HG03175 (cell line): Measurements from ENCODE around the gene EID3.
"Not testable (repeated sequence)": the region's sequence is repeated elsewhere in the genome, so short reads cannot be mapped to it uniquely, and the experiment has no call there.

Experiments
- ATAC-seq: cut with Tn5 transposase; IDR thresholded peaks from one replicate; pipeline ENCODE4 v1.9.1; 2021; ENCODE audit warnings: mild to moderate bottlenecking, moderate library complexity; ENCODE audit not compliant: unreplicated experiment

Gene EID3

GRCh38 chr12:104288635-104289274 lies 14.8 kb upstream of the EID3 start:
- peak; percentile 53 for ATAC-seq

- no peak for ATAC-seq
Measured at GRCh38 chr12:104290320-104290719, 13.2 kb upstream of the EID3 start.

- ATAC-seq = no peak
Measured at GRCh38 chr12:104290855-104291254, 12.7 kb upstream of the EID3 start.

GRCh38 chr12:104291867-104292524 lies 11.5 kb upstream of the EID3 start:
- ATAC-seq = no peak

- ATAC-seq = no peak
Measured at GRCh38 chr12:104292872-104293794, 10.4 kb upstream of the EID3 start.

GRCh38 chr12:104294158-104294859 lies 9.2 kb upstream of the EID3 start:
- ATAC-seq = not testable (repeated sequence)

GRCh38 chr12:104294927-104295668 lies 8.4 kb upstream of the EID3 start:
- ATAC-seq = no peak

GRCh38 chr12:104295954-104296353 lies 7.6 kb upstream of the EID3 start:
- ATAC-seq = no peak

GRCh38 chr12:104296718-104297117 lies 6.8 kb upstream of the EID3 start:
- no peak for ATAC-seq

GRCh38 chr12:104297477-104298113 lies 5.9 kb upstream of the EID3 start:
- ATAC-seq = no peak

GRCh38 chr12:104299842-104300481 lies 3.6 kb upstream of the EID3 start:
- ATAC-seq = no peak

GRCh38 chr12:104304261-104305009 lies 896 bp downstream of the EID3 start:
- ATAC-seq = no peak

- no peak for ATAC-seq
Measured at GRCh38 chr12:104305349-104305748, 1.8 kb downstream of the EID3 start.

GRCh38 chr12:104306376-104306775 lies 2.8 kb downstream of the EID3 start:
- ATAC-seq = no peak

GRCh38 chr12:104306943-104307654 lies 3.6 kb downstream of the EID3 start:
- no peak for ATAC-seq

- ATAC-seq = no peak
Measured at GRCh38 chr12:104307655-104308000, 4.1 kb downstream of the EID3 start.

GRCh38 chr12:104309446-104309993 lies 6.0 kb downstream of the EID3 start:
- no peak for ATAC-seq
